Measurements from ENCODE around the gene HSPB1.
"Not testable (repeated sequence)": the region's sequence is repeated elsewhere in the genome, so short reads cannot be mapped to it uniquely, and the experiment has no call there.

The HSPB1 gene

GRCh38 chr7:76332078-76332477 is 29.6 kb downstream of the HSPB1 start:
- TF ChIP-seq GLIS3 (CRISPR knock-in tag; IDR thresholded peaks at IDR 0.05) = no peak
- no peak for TF ChIP-seq ARNTL (CRISPR knock-in tag; IDR thresholded peaks at IDR 0.05; ENCODE audit: borderline replicate concordance, low read depth)
- TF ChIP-seq CSRNP3 (CRISPR knock-in tag; IDR thresholded peaks at IDR 0.05) = no peak
- no peak for TF ChIP-seq ZFP30 (CRISPR knock-in tag; IDR thresholded peaks at IDR 0.05)
- ATAC-seq = no peak

GRCh38 chr7:76333511-76334101 is 31.1 kb downstream of the HSPB1 start:
- no peak for ATAC-seq
- TF ChIP-seq GLIS3 (CRISPR knock-in tag; IDR thresholded peaks at IDR 0.05) (no peak), ZNF70 (CRISPR knock-in tag; IDR thresholded peaks at IDR 0.05) (no peak), PPARA (CRISPR knock-in tag; IDR thresholded peaks at IDR 0.05; ENCODE audit: borderline replicate concordance) (no peak)

GRCh38 chr7:76334320-76334967 is 32.0 kb downstream of the HSPB1 start:
- TF ChIP-seq CSDC2 (CRISPR knock-in tag; IDR thresholded peaks at IDR 0.05) (no peak), GLIS3 (CRISPR knock-in tag; IDR thresholded peaks at IDR 0.05) (no peak), ZNF565 (CRISPR knock-in tag; conservative IDR thresholded peaks at IDR 0.05; ENCODE audit: low read depth) (no peak), TOX (CRISPR knock-in tag; IDR thresholded peaks at IDR 0.05; ENCODE audit: borderline replicate concordance) (no peak), ESRRG (CRISPR knock-in tag; IDR thresholded peaks at IDR 0.05) (no peak), ZC3H10 (CRISPR knock-in tag; IDR thresholded peaks at IDR 0.05) (no peak)
- no peak for ATAC-seq

- ATAC-seq = not testable (repeated sequence)
These were observed 32.9 kb downstream of the HSPB1 start for GRCh38 chr7:76335417-76335816.

GRCh38 chr7:76336094-76336493 is 33.6 kb downstream of the HSPB1 start:
- TF ChIP-seq ZNF70 (CRISPR knock-in tag; IDR thresholded peaks at IDR 0.05) (no peak), BACH2 (CRISPR knock-in tag; IDR thresholded peaks at IDR 0.05; ENCODE audit: borderline replicate concordance) (no peak)

GRCh38 chr7:76337147-76337546 is 34.7 kb downstream of the HSPB1 start:
- no peak for ATAC-seq

More at GRCh38 chr7:76336094-76336493, 33.6 kb downstream of the HSPB1 start:
- ATAC-seq = no peak

More at GRCh38 chr7:76337147-76337546, 34.7 kb downstream of the HSPB1 start:
- TF ChIP-seq PATZ1 (CRISPR knock-in tag; IDR thresholded peaks at IDR 0.05; ENCODE audit: borderline replicate concordance) (no peak), ZNF70 (CRISPR knock-in tag; IDR thresholded peaks at IDR 0.05) (no peak), ARNTL (CRISPR knock-in tag; IDR thresholded peaks at IDR 0.05; ENCODE audit: borderline replicate concordance, low read depth) (no peak), CSRNP3 (CRISPR knock-in tag; IDR thresholded peaks at IDR 0.05) (no peak), TCF4 (CRISPR knock-in tag; IDR thresholded peaks at IDR 0.05; ENCODE audit: borderline replicate concordance) (no peak; the same call in 1 of the 2 replicates), ZFP30 (CRISPR knock-in tag; IDR thresholded peaks at IDR 0.05) (no peak), PPARA (CRISPR knock-in tag; IDR thresholded peaks at IDR 0.05; ENCODE audit: borderline replicate concordance) (no peak), TSHZ2 (CRISPR knock-in tag; IDR thresholded peaks at IDR 0.05) (no peak)
